ENCODE data around the gene COL19A1.

COL19A1 gene

DNA sequence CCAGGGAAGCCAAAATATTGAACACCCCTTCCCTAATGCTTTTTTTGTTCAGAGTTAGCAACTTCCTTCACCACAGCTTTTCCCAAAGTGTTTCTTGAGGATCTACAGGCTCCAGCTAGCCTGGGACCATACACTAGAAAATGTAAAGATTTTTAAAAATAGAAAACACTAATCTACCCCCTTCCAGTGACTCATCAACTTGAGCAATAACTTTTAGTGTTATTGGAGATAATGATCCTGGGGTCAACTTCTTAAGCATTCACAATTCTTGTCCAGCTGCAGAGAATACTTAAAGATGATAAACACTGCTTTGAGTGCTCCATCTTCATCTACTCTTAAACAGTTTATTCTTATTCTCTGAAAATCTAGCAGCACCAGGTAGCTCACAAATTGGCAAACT is 304.9 kb downstream of the COL19A1 start:
- Histone ChIP-seq H3K9ac (ENCODE audit: low read length) (no peak overlapping the region), H3K9me3 (ENCODE audit: insufficient read depth, low read length) (no peaks in the 10 kb centered on the region), H3K27me3 (ENCODE audit: low read length) (no peaks in the 10 kb centered on the region), H3K9me2 (replicated peaks; ENCODE audit: insufficient read depth, low read length) (no peaks in the 10 kb centered on the region), H3K79me2 (ENCODE audit: insufficient read depth, low read length) (no peaks in the 10 kb centered on the region), H3K36me3 (ENCODE audit: low read length) (no peaks in the 10 kb centered on the region), H3K4me2 (ENCODE audit: low read depth, low read length, poor library complexity, severe bottlenecking) (no peak overlapping the region), H3K4me3 (ENCODE audit: insufficient read depth, low read length, poor library complexity, severe bottlenecking) (no peak overlapping the region), H4K20me1 (ENCODE audit: low read depth, low read length) (no peaks in the 10 kb centered on the region), H2AFZ (ENCODE audit: low read depth, low read length, severe bottlenecking) (no peak overlapping the region), H3K27ac (ENCODE audit: low read depth, low read length) (no peak overlapping the region), H3F3A (ENCODE audit: insufficient read depth) (no peaks in the 10 kb centered on the region)
- TF ChIP-seq, protein P1, sequence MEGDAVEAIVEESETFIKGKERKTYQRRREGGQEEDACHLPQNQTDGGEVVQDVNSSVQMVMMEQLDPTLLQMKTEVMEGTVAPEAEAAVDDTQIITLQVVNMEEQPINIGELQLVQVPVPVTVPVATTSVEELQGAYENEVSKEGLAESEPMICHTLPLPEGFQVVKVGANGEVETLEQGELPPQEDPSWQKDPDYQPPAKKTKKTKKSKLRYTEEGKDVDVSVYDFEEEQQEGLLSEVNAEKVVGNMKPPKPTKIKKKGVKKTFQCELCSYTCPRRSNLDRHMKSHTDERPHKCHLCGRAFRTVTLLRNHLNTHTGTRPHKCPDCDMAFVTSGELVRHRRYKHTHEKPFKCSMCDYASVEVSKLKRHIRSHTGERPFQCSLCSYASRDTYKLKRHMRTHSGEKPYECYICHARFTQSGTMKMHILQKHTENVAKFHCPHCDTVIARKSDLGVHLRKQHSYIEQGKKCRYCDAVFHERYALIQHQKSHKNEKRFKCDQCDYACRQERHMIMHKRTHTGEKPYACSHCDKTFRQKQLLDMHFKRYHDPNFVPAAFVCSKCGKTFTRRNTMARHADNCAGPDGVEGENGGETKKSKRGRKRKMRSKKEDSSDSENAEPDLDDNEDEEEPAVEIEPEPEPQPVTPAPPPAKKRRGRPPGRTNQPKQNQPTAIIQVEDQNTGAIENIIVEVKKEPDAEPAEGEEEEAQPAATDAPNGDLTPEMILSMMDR (IDR thresholded peaks at IDR 0.05; ENCODE audit: insufficient read depth, low read length, poor library complexity, severe bottlenecking), result no peak
- no peak for TF ChIP-seq EZH2phosphoT487 (conservative IDR thresholded peaks at IDR 0.05; ENCODE audit: low read length)

DNA sequence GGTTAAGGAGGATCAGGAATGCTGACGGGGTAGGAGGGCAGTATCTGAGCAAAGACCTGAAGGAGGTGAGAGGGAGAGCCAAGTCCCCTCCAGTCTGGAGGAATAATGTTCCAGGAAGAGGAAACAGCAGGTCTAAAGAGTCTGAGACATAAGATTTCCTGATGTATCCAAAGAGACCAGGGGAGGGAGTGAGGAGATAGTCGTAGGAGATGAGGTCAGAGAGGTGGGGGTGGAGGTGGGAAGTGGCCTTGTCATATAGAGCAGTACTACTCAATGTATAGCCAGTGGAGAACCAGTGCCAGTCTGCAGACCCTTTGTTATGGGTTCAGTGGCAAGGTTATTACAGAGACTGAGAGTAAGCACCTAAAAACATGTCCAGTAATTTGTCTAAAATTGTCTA is 305.9 kb downstream of the COL19A1 start:
- Histone ChIP-seq H3K79me2 (ENCODE audit: insufficient read depth, low read length) (no peaks in the 10 kb centered on the region), H3K9me3 (ENCODE audit: insufficient read depth, low read length) (no peaks in the 10 kb centered on the region), H3K4me2 (ENCODE audit: low read depth, low read length, poor library complexity, severe bottlenecking) (no peak overlapping the region), H2AFZ (ENCODE audit: low read depth, low read length, severe bottlenecking) (no peak overlapping the region), H3K9me2 (replicated peaks; ENCODE audit: insufficient read depth, low read length) (no peaks in the 10 kb centered on the region), H4K20me1 (ENCODE audit: low read depth, low read length) (no peaks in the 10 kb centered on the region), H3K4me3 (ENCODE audit: insufficient read depth, low read length, poor library complexity, severe bottlenecking) (no peak overlapping the region), H3K27ac (ENCODE audit: low read depth, low read length) (no peak overlapping the region), H3F3A (ENCODE audit: insufficient read depth) (no peaks in the 10 kb centered on the region), H3K27me3 (ENCODE audit: low read length) (no peaks in the 10 kb centered on the region), H3K9ac (ENCODE audit: low read length) (no peak overlapping the region), H3K36me3 (ENCODE audit: low read length) (no peaks in the 10 kb centered on the region)
- TF ChIP-seq, protein P1 (IDR thresholded peaks at IDR 0.05; ENCODE audit: insufficient read depth, low read length, poor library complexity, severe bottlenecking), result no peak
- no peak for TF ChIP-seq EZH2phosphoT487 (conservative IDR thresholded peaks at IDR 0.05; ENCODE audit: low read length)

DNA sequence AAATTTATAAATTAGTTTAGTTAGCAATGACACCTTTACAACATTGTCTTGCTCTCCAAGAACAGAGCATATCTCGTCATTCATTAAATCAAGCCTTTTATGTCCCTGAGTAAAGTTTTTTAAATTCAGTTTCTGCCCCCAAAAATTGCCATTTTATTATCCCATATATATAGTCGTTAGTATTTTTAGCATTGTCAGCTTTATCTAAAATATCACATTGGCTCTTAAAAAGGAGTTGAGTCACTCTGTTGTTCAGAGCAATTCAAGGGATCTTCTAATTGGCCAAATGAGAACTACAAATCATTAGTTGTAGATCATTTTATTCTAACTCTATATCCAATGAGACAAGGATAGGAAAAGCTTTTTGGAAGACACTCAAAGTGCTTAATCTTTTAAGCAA is 309.4 kb downstream of the COL19A1 start:
- Histone ChIP-seq H3K27ac (ENCODE audit: low read depth, low read length) (no peak overlapping the region), H3F3A (ENCODE audit: insufficient read depth) (no peaks in the 10 kb centered on the region), H3K27me3 (ENCODE audit: low read length) (no peaks in the 10 kb centered on the region), H2AFZ (ENCODE audit: low read depth, low read length, severe bottlenecking) (no peak overlapping the region), H3K9me2 (replicated peaks; ENCODE audit: insufficient read depth, low read length) (no peaks in the 10 kb centered on the region), H3K4me2 (ENCODE audit: low read depth, low read length, poor library complexity, severe bottlenecking) (no peak overlapping the region), H3K36me3 (ENCODE audit: low read length) (no peaks in the 10 kb centered on the region), H3K79me2 (ENCODE audit: insufficient read depth, low read length) (no peaks in the 10 kb centered on the region), H3K9me3 (ENCODE audit: insufficient read depth, low read length) (no peaks in the 10 kb centered on the region), H4K20me1 (ENCODE audit: low read depth, low read length) (no peaks in the 10 kb centered on the region), H3K4me3 (ENCODE audit: insufficient read depth, low read length, poor library complexity, severe bottlenecking) (no peak overlapping the region), H3K9ac (ENCODE audit: low read length) (no peak overlapping the region)
- TF ChIP-seq, protein P1 (IDR thresholded peaks at IDR 0.05; ENCODE audit: insufficient read depth, low read length, poor library complexity, severe bottlenecking), result no peak
- no peak for TF ChIP-seq EZH2phosphoT487 (conservative IDR thresholded peaks at IDR 0.05; ENCODE audit: low read length)

All from SU-DHL-6 (cell line).